GM21367 (cell line): Measurements from ENCODE around the gene HOXA13.

Source experiments
- ATAC-seq: cut with Tn5 transposase; IDR thresholded peaks from one replicate; pipeline ENCODE4 v1.9.1; 2021; ENCODE audit not compliant: unreplicated experiment

HOXA13 gene

GRCh38 chr7:27208998-27209397, 9.1 kb upstream of the HOXA13 start:
- ATAC-seq, result no peak

- ATAC-seq, result no peak
Measured at GRCh38 chr7:27207348-27207985, 7.6 kb upstream of the HOXA13 start.

GRCh38 chr7:27205325-27206280, 5.7 kb upstream of the HOXA13 start:
- ATAC-seq, result no peak

GRCh38 chr7:27204851-27205322, 5.0 kb upstream of the HOXA13 start:
- no peak for ATAC-seq

GRCh38 chr7:27203964-27204594, 4.2 kb upstream of the HOXA13 start:
- ATAC-seq, result no peak

- no peak for ATAC-seq
Measured at GRCh38 chr7:27203365-27203953, 3.6 kb upstream of the HOXA13 start.

- no peak for ATAC-seq
Measured at GRCh38 chr7:27202862-27203134, 2.9 kb upstream of the HOXA13 start.

GRCh38 chr7:27202018-27202861, 2.3 kb upstream of the HOXA13 start:
- no peak for ATAC-seq

- no peak for ATAC-seq
Measured at GRCh38 chr7:27201580-27202017, 1.7 kb upstream of the HOXA13 start.

GRCh38 chr7:27200761-27201579, 1.1 kb upstream of the HOXA13 start:
- ATAC-seq, result no peak

GRCh38 chr7:27198871-27199801, 755 bp downstream of the HOXA13 start:
- ATAC-seq, result no peak

- no peak for ATAC-seq
Measured at GRCh38 chr7:27198138-27198841, 1.6 kb downstream of the HOXA13 start.

- no peak for ATAC-seq
Measured at GRCh38 chr7:27197137-27198042, 2.5 kb downstream of the HOXA13 start.

- no peak for ATAC-seq
Measured at GRCh38 chr7:27196287-27196767, 3.6 kb downstream of the HOXA13 start.

- ATAC-seq, result no peak
Measured at GRCh38 chr7:27194686-27195379, 5.1 kb downstream of the HOXA13 start.

GRCh38 chr7:27194002-27194352, 5.9 kb downstream of the HOXA13 start:
- no peak for ATAC-seq
